GM04503 (cell line): ENCODE data around the gene CEBPA.
"Not testable (repeated sequence)": the region's sequence is repeated elsewhere in the genome, so short reads cannot be mapped to it uniquely, and the experiment has no call there.

Source experiments
- DNase-seq: peaks from one replicate; pipeline ENCODE4 v3.0.0-alpha.2; 2012; ENCODE audit warnings: low read depth

CEBPA gene

DNA sequence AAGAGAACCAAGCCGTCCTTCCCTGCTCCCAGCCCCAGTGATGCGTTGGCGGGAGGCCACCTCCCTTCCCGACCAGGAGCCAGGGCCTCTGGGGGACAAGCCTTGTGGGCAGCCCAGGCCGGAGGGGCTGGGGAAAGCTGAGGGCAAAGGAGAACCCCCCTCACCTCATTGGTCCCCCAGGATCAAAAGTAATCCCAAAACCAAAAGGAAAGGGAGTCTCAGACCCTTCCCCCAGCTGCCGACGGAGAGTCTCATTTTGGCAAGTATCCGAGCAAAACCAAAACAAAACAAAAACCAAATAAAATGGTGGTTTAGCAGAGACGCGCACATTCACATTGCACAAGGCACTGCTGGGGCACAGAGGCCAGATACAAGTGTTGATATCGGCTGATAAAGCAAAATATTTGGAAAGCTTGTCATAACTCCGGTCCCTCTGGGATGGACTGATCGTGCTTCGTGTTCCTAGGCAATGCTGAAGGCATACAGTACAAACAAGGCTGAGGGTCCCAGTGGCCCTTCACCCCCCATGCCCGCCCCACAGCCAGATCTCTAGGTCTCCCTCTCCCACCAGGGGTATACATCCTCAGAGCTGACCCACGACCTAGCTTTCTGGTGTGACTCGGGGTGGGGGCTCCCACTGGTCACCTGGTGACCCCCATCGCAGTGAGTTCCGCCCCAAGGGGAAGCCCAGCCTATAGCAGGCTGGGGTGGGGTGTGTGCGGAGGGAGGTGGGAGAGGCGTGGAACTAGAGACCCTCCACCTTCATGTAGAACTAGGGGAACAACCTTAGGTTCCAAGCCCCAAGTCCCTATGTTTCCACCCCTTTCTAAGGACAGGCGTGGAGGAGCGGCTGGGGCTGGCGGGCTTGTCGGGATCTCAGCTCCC is 2.1 kb downstream of the CEBPA start:
- no peak for DNase-seq

DNA sequence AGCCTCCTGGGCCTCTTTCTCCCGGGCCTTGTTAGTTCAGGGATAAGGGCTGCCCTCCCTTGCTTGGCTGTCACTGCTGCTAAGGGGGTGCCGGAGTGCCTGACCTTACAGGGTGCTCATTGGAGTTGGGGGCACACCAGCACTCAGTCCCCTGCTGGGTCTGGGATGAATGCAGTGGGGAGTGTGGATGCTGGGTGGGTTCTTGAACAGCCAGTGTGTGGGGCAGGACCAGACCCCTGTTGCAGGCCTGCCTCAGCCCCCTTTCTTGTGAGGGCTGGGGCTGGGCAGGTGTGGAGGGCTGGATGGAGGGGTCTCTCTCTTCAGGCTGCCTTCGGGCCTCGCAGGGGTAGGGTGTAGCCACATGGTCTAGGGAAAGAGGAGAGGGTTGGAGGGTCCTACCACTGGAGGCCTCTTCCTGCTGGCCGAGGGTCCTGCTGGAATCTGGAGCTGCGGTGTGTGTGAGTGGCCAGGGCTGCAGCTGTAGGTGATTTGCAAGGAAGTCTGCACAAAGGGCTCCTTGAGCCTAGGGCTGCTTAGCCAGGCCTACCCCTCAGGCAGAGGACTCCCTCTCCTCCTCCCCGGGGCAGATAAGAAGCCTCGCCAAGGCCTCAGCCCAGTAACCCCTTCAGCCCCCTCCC is 3.2 kb downstream of the CEBPA start:
- DNase-seq: no peak

- no peak for DNase-seq
Measured at GRCh38 chr19:33298146-33298911, 4.0 kb downstream of the CEBPA start.

GRCh38 chr19:33297401-33298145 is 4.8 kb downstream of the CEBPA start:
- no peak for DNase-seq

- DNase-seq: peak; percentile 47
Measured at GRCh38 chr19:33296488-33296971, 5.8 kb downstream of the CEBPA start.

DNA sequence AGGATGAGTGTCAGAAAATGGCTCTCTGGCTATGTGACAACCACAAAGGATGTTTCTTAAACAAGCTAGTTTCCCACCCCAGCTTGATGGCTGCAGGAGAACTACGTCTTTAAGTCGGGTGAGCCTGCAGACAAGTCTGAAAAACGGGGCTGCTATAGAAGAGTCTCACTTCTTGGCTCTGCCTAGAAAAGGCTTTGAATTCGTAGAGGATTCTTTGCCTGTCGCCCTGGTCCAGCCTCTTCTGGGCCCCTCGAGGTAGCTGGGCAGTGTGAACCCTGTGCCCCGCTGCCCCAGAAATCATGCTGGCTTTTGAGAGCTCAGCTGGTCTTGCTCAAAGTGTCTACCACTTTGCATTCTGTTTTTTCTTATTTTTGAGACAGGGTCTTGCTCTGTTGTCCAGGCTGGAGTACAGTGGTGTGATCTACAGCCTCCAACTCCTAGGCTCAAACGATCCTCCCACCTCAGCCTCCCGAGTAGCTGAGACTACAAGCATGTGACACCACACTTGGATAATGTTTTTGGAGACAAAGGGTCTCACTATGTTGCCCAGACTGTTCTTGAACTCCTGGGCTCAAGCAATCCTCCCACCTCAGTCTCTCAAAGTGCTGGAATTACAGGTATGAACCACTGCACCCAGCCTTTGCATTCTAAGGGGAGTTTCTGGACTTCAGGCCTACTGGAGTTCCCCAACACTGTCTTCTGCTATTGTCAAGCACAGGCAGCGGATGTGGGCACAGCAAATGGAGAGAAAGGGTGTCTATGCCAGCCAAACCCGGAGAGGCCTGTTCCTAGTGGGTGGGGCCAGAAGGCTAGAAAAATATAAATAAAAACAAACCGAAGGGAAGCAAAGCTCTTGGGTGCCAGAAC is 6.5 kb downstream of the CEBPA start:
- no peak for DNase-seq

GRCh38 chr19:33295046-33295445 is 7.3 kb downstream of the CEBPA start:
- not testable (repeated sequence) for DNase-seq

GRCh38 chr19:33294058-33294798 is 8.1 kb downstream of the CEBPA start:
- no peak for DNase-seq

GRCh38 chr19:33293255-33294057 is 8.9 kb downstream of the CEBPA start:
- peak; percentile 71 for DNase-seq

- no peak for DNase-seq
Measured at GRCh38 chr19:33292595-33293254, 9.6 kb downstream of the CEBPA start.

DNA sequence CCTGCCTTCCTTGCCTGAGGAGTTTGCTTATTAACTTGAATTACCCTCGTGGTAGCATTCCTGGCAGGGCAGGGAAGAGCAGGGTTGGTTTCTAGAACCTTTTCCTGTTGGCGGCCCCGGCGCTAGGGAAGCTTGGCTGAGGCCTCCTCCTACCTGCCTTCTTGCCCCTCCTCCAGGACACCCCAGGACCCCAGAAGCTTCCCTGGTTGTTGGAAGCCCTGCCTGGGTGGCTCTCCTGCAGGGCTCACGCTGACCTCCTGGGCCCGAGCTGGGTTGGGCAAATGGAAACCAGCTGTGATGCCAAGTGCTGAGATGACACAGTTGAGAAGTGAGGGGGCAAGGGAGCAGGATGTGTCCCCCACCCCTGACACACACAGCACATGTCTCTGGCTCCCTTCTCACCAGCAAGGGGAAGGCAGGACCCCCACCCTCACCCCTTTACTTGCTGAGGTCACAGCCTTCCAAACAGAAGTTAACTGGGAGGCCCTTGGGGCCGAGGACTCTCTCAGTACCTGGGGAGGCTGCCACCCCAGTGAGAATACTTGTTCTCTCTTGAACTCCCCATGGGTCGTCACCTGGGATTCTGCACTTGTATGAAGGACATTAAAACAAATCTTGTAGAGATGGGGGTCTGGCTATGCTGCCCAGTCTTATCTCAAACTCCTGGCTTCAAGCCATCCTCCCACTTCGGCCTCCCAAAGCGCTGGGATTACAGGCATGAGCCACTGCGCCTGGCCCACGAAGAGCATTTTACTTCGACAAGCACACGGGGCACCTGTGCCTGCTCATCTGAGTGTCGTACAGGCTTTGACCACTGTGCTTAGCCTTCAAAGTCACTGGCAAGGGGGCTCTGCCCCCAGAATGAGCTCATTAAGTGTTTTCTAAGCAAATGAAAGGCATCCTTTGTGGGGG is 10.5 kb downstream of the CEBPA start:
- no peak for DNase-seq

DNA sequence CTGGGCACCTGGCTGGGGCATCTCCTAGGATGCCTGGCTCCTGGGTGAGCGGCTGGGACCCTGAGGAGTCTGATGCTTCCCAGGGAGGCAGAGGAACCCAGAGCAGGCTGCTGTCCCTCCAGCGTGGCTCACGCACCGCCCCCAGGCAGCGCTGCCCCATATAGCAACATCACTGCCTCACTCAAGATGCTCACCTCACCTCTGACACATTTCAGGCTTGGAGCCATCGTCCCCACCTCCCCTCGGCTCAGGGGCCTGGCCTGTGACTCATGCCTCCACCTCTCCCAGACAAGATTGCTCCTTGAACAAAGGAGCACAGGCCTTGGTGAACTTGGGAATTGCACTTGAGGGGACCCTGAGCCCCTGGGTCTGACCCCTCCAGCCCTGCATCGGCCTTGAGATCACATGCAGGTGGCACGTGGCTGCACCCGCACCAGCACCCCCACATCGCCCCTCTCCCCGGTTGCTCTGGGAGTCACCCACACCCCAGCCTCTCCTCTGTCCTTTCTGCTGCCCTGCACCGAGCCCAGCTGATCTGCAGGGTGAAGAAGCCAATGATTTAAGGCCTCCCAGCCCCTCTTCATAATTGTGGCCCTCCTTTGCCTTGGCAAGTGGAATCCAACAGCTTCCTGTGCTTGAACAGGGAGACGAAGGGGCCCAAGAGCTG is 11.2 kb downstream of the CEBPA start:
- DNase-seq: no peak

- DNase-seq: no peak
Measured at GRCh38 chr19:33290082-33290815, 12.1 kb downstream of the CEBPA start.

- DNase-seq: no peak
Measured at GRCh38 chr19:33289261-33289660, 13.1 kb downstream of the CEBPA start.

DNA sequence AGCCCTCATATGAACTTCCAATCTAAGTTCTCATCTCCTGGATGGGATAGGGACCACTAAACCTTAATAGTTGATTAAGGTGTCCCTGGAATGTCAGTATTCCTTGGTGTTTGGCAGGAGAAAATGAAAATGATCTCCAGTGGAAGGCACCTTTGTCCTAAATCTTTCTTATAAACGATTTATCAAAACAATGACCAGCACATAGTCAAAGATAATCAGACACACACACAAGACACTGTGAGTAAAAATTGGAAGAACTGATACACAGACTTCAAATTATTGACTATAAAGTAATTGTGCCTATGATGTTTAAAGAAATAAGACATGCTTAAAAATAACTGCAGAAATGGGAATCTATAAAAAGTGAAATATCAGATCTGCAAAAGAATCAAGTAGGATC is 13.7 kb downstream of the CEBPA start:
- no peak for DNase-seq

DNA sequence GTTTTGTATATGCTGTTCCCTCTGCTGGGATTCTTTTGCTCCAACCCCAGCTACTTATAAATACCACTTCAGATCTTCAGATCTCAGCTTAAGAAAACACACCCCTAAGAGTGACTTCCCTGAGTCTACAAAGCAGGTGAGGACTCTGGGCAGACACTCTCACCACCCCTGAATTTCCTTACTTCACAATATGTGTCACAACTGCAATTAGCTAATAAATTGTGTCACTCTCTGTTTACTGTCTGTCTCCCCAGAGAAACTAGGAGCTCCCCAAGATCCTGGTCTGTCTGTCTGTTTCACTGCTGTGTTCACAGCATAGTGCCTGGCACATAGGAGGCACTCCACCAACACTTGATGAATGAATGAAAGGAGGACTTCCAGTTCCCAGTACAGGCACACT is 14.4 kb downstream of the CEBPA start:
- no peak for DNase-seq
